B cell (primary cell): ENCODE results near the gene ATP6V1G2. TPM values are rescaled to one million over a fixed set of nuclear protein-coding genes. Genes with fewer than 3 reads are reported as not detected.
A peak's percentile ranks its signal among the peaks of the same experiment; 100 is the strongest.

Experiments used
- ATAC-seq: fragments of 200-7000 bp; cut with Tn5 transposase; one replicate; pipeline ENCODE4 v1.10.0; 2021; ENCODE audit warnings: low read depth, mild to moderate bottlenecking, moderate number of reproducible peaks, moderate library complexity
- CTCF ChIA-PET: fragments of 350-600 bp; sonication (Branson Sonifier 250); formaldehyde crosslinking; loops from one replicate; lab custom pipeline; 2021; ENCODE audit warnings: antibody characterized with exemption, inconsistent platforms; lab: Charles Lee
- POLR2A ChIA-PET: fragments of 350-600 bp; sonication (Branson Sonifier 250); formaldehyde crosslinking; loops from one replicate; lab custom pipeline; 2021; ENCODE audit warnings: antibody characterized with exemption; lab: Charles Lee
- DNase-seq: peaks from one replicate; pipeline ENCODE4 v3.0.0; 2013
- H2AFZ ChIP-seq: 2 replicates; pipeline ENCODE4 v1.6.1; 2012; ENCODE audit warnings: mild to moderate bottlenecking, low read depth, low read length; ENCODE audit not compliant: insufficient read depth, poor library complexity, severe bottlenecking
- H3K27ac ChIP-seq, 2 donors: 1 replicate in 1 of 2; 2 replicates in 1 of 2; pipeline ENCODE4 v1.5.1; 2012 to 2013; ENCODE audit warnings: low read length in 2 of 2, mild to moderate bottlenecking in 2 of 2, moderate library complexity in 1 of 2
- H3K27me3 ChIP-seq, 4 experiments: fragments of 200-600 bp in 1 of 4; sonication (generic) in 1 of 4; replicated peaks in 1 of 4; 1 replicate in 2 of 4; 2 replicates in 2 of 4; pipeline versions ENCODE4 v1.6.1 to v1.7.0; 2013 to 2016; ENCODE audit warnings: low read length in 3 of 4, mild to moderate bottlenecking in 2 of 4, mixed read lengths in 1 of 4, moderate library complexity in 1 of 4; ENCODE audit not compliant: insufficient read depth in 4 of 4, control insufficient read depth in 3 of 4; ENCODE audit errors: control extremely low read depth in 1 of 4
- H3K36me3 ChIP-seq, 2 experiments: replicated peaks in 1 of 2; 1 replicate in 1 of 2; 2 replicates in 1 of 2; pipeline versions ENCODE4 v1.6.1 to v1.7.1; 2013; ENCODE audit warnings: low read length in 1 of 2; ENCODE audit not compliant: insufficient read depth in 2 of 2, control insufficient read depth in 1 of 2; ENCODE audit errors: control extremely low read depth in 1 of 2, extremely low read depth in 1 of 2
- H3K4me1 ChIP-seq, 2 donors: fragments of 200-600 bp in 1 of 2; sonication (generic) in 1 of 2; 1 replicate in 1 of 2; 2 replicates in 1 of 2; pipeline versions ENCODE4 v1.5.1 to v1.6.1; 2013 to 2017; ENCODE audit warnings: low read length in 2 of 2; ENCODE audit not compliant: control insufficient read depth in 2 of 2, insufficient read depth in 2 of 2
- H3K4me2 ChIP-seq: replicated peaks from 2 replicates; pipeline ENCODE3; 2012; ENCODE audit warnings: mild to moderate bottlenecking, low read depth, low read length; ENCODE audit not compliant: poor library complexity, severe bottlenecking
- H3K4me3 ChIP-seq, 5 experiments: fragments of 200-600 bp in 1 of 5; sonication (generic) in 1 of 5; 1 replicate in 3 of 5; 2 replicates in 2 of 5; pipeline versions ENCODE4 v1.5.1 to v1.7.0; 2011 to 2016; ENCODE audit warnings: low read length in 4 of 5, mild to moderate bottlenecking in 4 of 5, low read depth in 2 of 5, control low read depth in 1 of 5, moderate library complexity in 1 of 5; ENCODE audit not compliant: insufficient read depth in 1 of 5; ENCODE audit errors: control extremely low read depth in 1 of 5, extremely low read depth in 1 of 5
- H3K79me2 ChIP-seq: fragments of 200-600 bp; sonication (generic); one replicate; pipeline ENCODE4 v1.6.0; 2016; ENCODE audit warnings: low read length; ENCODE audit not compliant: control insufficient read depth, insufficient read depth
- H3K9ac ChIP-seq: fragments of 200-600 bp; sonication (generic); 2 replicates; pipeline ENCODE4 v1.6.1; 2017; ENCODE audit warnings: mild to moderate bottlenecking, low read length, moderate library complexity
- H3K9me3 ChIP-seq, 3 donors: one replicate each; pipeline versions ENCODE4 v1.6.1 to v1.7.1; 2013; ENCODE audit warnings: low read length in 2 of 3; ENCODE audit not compliant: control insufficient read depth in 2 of 3, insufficient read depth in 1 of 3; ENCODE audit errors: control extremely low read depth in 1 of 3
- H4K20me1 ChIP-seq: 2 replicates; pipeline ENCODE4 v1.6.0; 2012; ENCODE audit warnings: mild to moderate bottlenecking, low read length; ENCODE audit not compliant: insufficient read depth, control insufficient read depth, poor library complexity, severe bottlenecking
- H3K27ac Mint-ChIP-seq: one replicate; pipeline ENCODE4 v1.8.0; 2021; ENCODE audit warnings: mixed read lengths
- H3K27me3 Mint-ChIP-seq: one replicate; pipeline ENCODE4 v1.8.0; 2021; ENCODE audit warnings: mixed read lengths
- H3K4me1 Mint-ChIP-seq: one replicate; pipeline ENCODE4 v1.8.0; 2021; ENCODE audit warnings: mixed read lengths
- H3K4me3 Mint-ChIP-seq: one replicate; pipeline ENCODE4 v1.8.0; 2021; ENCODE audit warnings: mixed read lengths
- H3K9me3 Mint-ChIP-seq: one replicate; pipeline ENCODE4 v1.8.0; 2022; ENCODE audit warnings: mixed read lengths; ENCODE audit not compliant: insufficient read depth
- EZH2 ChIP-seq: IDR thresholded peaks from 2 replicates; pipeline ENCODE4 v1.6.1; 2012; ENCODE audit warnings: borderline replicate concordance, low read depth, mild to moderate bottlenecking, moderate library complexity, low read length; ENCODE audit not compliant: insufficient read depth, poor library complexity, severe bottlenecking
- WGBS: methylation state at CpG from one replicate; pipeline ENCODE4 v1.1.5; 2013; ENCODE audit warnings: missing lambda C conversion rate; ENCODE audit not compliant: insufficient coverage; 5-methylcytosine and 5-hydroxymethylcytosine counted together
- intact Hi-C: fragments of 100-400 bp; cut with micrococcal nuclease; formaldehyde crosslinking; loops from one replicate; pipeline ENCODE4 v1.10.0; 2022
- polyA plus RNA-seq: library from polyadenylated mRNA; depleted of rRNA; stranded (reverse); fragments of >200 nt; gene quantifications from 2 replicates; pipeline ENCODE4 v1.2.3, GENCODE V29; 2012
- total RNA-seq, 2 donors: library from RNA; stranded (reverse); fragments of 120-200 nt in 1 of 2; gene quantifications; 1 replicate in 1 of 2; 2 replicates in 1 of 2; pipeline versions ENCODE4 v1.2.3 to v1.2.4, GENCODE V29; 2013 to 2022
- TF ChIP-seq, protein P1 (sequence below): fragments of 200-600 bp; IDR thresholded peaks from one replicate; pipeline ENCODE4 v1.8.0; 2022; ENCODE audit warnings: antibody characterized with exemption, mild to moderate bottlenecking

The ATP6V1G2 gene
- total and polyA plus RNA-seq, 2 donors (not counting 1 experiment from before 2014, with no cell fraction given): 3.3 to 4.5 TPM

DNA sequence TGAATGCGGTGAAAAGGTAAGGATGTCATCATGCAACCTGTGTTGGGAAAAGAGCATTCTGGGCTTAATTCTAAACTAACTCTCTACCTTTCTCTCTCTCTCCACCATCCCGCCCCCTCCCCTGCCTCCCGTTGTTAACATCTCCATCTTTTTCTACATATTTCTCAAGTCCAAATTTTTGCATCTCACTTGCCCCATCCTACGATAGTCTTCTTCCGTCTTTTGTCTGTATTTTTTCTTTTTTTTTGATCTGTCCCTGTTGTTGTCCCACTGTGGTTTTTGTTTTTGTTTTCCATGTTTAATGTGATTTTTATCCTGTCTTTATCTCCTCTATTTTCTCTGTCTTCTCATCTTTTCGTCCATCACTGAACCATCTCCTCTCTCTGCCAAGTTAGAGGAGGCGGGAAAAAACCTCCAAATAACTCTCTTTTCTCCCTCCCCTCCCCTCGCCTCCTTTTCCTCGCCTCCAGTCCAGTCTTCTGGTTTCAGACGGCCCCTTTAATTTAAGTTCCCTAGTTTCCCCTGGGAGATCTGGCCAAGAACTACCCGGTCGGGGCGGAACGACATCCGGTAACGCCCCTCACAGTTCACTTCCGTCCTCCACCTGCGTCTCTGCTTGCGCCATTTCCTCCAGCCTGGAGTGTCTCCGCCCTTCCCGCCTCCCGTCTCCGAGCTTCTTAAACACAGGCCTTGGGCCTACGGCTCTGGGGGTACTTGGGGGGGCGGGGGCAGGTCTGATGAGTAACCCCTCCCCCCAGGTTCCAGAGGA is 734 bp upstream of the ATP6V1G2 start, which contains the start of gene NFKBIL1:
TSS of gene NFKBIL1 (plus strand) at position 651 of the 769 bp plus-strand sequence. CDS start at position 738, 87 bp downstream.
- Histone ChIP-seq H3K79me2 (peaks cover 34% of the 10 kb centered on the region), H3K4me1 (peaks cover 30 to 53% of the 10 kb centered on the region in 2 donors), H3K9ac (peak within 1 kb of the TSS; percentile 70), H3K36me3 (peaks cover 0 to 3% of the 10 kb centered on the region in 2 experiments), H3K9me3 (peaks cover 0 to 3% (median 0%) of the 10 kb centered on the region in 3 donors), H3K4me3 (peak within 1 kb of the TSS; percentile 40 to 69 (median 56)), H4K20me1 (no peaks in the 10 kb centered on the region), H3K27me3 (no peaks in the 10 kb centered on the region), H3K4me2 (peak within 1 kb of the TSS; percentile 88), H2AFZ (peak within 1 kb of the TSS; percentile 61), H3K27ac (peak within 1 kb of the TSS; percentile 80 to 83)
- H3K4me1 Mint-ChIP-seq: peaks cover 48% of the 10 kb centered on the region
- H3K27ac Mint-ChIP-seq: peak within 1 kb of the TSS; percentile 88
- no peaks in the 10 kb centered on the region for H3K27me3 Mint-ChIP-seq
- ChIA-PET CTCF (interaction anchor here (0.7 to 29.4 kb wide), 10 partner anchors 20 to 405 kb away, joined by 3 to 2241 read pairs (median 6); partner anchors contain the start of genes C6orf47, LST1, LTA and LTB), POLR2A (interaction anchor here (0.6 to 42.6 kb wide), 11 partner anchors 9 to 316 kb away, joined by 3 to 1450 read pairs (median 4); partner anchors contain the start of genes LST1, LTA, LTB and NCR3)
- no peak for TF ChIP-seq EZH2
- TF ChIP-seq, protein P1, sequence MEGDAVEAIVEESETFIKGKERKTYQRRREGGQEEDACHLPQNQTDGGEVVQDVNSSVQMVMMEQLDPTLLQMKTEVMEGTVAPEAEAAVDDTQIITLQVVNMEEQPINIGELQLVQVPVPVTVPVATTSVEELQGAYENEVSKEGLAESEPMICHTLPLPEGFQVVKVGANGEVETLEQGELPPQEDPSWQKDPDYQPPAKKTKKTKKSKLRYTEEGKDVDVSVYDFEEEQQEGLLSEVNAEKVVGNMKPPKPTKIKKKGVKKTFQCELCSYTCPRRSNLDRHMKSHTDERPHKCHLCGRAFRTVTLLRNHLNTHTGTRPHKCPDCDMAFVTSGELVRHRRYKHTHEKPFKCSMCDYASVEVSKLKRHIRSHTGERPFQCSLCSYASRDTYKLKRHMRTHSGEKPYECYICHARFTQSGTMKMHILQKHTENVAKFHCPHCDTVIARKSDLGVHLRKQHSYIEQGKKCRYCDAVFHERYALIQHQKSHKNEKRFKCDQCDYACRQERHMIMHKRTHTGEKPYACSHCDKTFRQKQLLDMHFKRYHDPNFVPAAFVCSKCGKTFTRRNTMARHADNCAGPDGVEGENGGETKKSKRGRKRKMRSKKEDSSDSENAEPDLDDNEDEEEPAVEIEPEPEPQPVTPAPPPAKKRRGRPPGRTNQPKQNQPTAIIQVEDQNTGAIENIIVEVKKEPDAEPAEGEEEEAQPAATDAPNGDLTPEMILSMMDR: peak; percentile 50
- peak within 1 kb of the TSS; percentile 87 for H3K4me3 Mint-ChIP-seq
- ATAC-seq (peak; percentile 84), DNase-seq (peak; percentile 96)
- intact Hi-C loops: loop anchor here (1.0 to 2.0 kb wide), 7 partner anchors 14 to 608 kb away; partner anchors contain the start of genes EHMT2, PPT2 and PRRC2A
- H3K9me3 Mint-ChIP-seq: no peaks in the 10 kb centered on the region
- WGBS: under 1% methylated on average over 15 of the region's 25 CpGs
